Left colon (tissue), 2 donors: ENCODE data around the gene MARCHF10. TPM values are rescaled to one million over a fixed set of nuclear protein-coding genes. Genes with fewer than 3 reads are reported as not detected.
"Not testable (repeated sequence)": the region's sequence is repeated elsewhere in the genome, so short reads cannot be mapped to it uniquely, and the experiment has no call there.

Experiments used
- ATAC-seq: fragments of 200-7000 bp; cut with Tn5 transposase; one replicate; pipeline ENCODE4 v1.9.1; 2020; ENCODE audit warnings: mild to moderate bottlenecking, moderate library complexity
- DNase-seq, 2 donors: peaks; one replicate each; pipeline ENCODE4 v3.0.0-alpha.2; 2020
- intact Hi-C, 2 donors: fragments of 100-400 bp; cut with DNase I in 1 of 2; cut with micrococcal nuclease in 1 of 2; formaldehyde crosslinking; loops; one replicate each; pipeline versions ENCODE4 v1.11.2 to v1.14.0; 2022; cut with DNase I, micrococcal nuclease
- long read RNA-seq: library from polyadenylated mRNA; unstranded; transcript quantifications from one replicate; pipeline ENCODE4 v2.0.0, GENCODE V29; 2021
- total RNA-seq, 2 donors: library from RNA; stranded (reverse); fragmentation: NEBNext Ultra II Directional; extraction: Animal tissue kit (Norgen Biotek cat#: 25700); gene quantifications; one replicate each; pipeline ENCODE4 v1.2.1, GENCODE V29; 2021
- donor health status: DM: no; HTN: no; CAD: no.
- donor health status: DM: yes; HTN: yes; CAD: no.

Gene MARCHF10, protein sequence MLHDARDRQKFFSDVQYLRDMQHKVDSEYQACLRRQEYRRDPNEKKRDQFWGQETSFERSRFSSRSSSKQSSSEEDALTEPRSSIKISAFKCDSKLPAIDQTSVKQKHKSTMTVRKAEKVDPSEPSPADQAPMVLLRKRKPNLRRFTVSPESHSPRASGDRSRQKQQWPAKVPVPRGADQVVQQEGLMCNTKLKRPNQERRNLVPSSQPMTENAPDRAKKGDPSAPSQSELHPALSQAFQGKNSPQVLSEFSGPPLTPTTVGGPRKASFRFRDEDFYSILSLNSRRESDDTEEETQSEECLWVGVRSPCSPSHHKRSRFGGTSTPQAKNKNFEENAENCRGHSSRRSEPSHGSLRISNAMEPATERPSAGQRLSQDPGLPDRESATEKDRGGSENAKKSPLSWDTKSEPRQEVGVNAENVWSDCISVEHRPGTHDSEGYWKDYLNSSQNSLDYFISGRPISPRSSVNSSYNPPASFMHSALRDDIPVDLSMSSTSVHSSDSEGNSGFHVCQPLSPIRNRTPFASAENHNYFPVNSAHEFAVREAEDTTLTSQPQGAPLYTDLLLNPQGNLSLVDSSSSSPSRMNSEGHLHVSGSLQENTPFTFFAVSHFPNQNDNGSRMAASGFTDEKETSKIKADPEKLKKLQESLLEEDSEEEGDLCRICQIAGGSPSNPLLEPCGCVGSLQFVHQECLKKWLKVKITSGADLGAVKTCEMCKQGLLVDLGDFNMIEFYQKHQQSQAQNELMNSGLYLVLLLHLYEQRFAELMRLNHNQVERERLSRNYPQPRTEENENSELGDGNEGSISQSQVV
- not detected for total RNA-seq
- long read RNA-seq = 0 reads

DNA sequence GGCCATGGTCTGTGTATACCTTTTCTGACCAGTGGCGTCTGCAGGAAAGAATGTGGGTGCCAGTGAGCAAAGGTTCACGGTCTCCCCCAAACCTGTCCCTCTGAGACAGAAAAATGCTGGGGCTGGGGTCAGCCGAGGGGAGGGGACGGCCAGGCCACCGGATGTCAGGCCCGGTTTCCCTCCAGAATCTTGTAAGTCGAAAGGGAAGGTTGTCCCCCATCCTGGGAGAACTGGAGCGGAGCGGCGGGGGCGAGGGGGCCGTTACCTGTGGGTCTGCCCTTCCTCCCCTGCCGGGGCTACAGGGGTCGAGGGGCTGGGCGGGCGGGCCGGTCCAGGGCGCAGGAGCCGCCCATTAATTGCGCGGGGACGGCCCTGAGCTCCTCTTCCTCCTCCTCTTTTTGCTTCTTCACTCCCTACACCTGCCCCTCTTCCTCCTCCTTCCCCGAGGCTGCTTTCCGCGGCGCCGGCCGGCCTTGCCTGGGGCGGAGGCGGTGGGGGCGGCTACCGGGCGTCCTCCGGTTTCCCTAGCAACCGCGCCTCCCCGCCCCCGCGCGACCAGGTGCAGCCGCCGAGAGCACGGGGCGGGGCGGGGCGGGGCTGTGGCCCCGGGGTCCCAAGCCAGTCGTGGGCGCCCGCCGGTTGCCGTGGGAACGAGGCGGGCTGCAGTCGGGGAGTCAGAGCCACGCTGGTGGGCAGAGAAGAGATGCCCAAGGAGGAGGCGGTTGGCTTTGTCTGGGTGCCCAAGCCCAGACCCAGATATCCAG lies at the start of gene MARCHF10:
TSS of gene MARCHF10 (minus strand) at position 503 of the 764 bp plus-strand sequence. CDS start 6,579 bp downstream, outside the sequence.
- DNase-seq = peak in 1 of 2 donors; percentile 30
- peak; percentile 63 for ATAC-seq
- intact Hi-C loops = no loop called here

- ATAC-seq (no peak), DNase-seq (no peak)
- intact Hi-C loops = no loop called here
Measured at GRCh38 chr17:62857526-62857925, 49.4 kb upstream of the MARCHF10 start.

GRCh38 chr17:62856594-62856993 lies 48.5 kb upstream of the MARCHF10 start:
- intact Hi-C loops = no loop called here
- DNase-seq (no peak), ATAC-seq (no peak)

DNA sequence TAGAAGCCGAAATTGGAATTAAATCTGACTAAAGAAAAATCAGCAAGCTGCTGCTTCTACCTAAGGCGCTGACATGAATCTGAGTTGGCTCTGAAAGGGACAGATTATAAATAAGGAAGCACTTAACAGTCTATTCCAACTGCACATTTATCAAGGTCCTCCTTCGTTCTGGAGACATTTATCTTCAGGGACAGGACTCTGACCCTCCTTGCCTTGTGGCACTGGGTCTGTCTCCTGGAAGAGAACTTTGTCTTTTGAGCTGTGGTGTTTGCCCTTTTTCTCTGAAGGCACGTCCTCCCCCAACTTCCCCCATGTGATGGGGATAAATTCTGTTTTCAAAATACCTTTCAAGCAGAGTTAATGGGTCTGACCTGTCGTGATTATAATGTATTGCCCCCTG lies 47.0 kb upstream of the MARCHF10 start:
- no peak for ATAC-seq
- intact Hi-C loops = no loop called here

DNA sequence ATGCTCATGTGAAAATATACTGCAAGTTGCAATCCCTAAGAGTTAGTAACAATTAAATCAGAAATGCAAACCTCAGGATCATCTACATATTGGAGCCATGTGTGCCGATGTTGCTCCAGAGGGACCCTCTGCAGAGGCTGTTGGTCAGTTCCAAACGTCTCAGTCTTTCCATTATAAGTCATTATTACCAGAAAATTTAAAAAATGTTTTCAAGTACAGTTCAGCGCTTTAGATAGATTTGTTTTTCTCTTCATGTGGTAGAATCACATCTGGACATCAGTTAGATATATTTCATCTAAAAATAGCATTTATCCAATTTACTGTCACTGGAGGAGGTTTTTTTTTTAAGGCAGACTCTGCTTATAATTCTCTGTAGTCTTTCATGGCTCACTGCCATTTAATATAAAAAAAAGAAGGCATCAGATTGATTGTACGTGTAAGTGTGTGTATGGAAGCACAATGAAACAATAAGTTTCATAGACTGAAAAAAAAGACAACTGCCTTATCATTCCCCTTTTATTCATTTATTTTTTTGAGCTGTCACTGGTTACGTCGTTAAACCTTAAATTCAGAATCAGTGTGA lies 46.1 kb upstream of the MARCHF10 start:
- intact Hi-C loops = no loop called here
- ATAC-seq = no peak
- no peak for DNase-seq

More for the DNA sequence above, 47.0 kb upstream of the MARCHF10 start:
- no peak for DNase-seq

- ATAC-seq = no peak
- no peak for DNase-seq
- intact Hi-C loops = no loop called here
Measured at GRCh38 chr17:62852195-62852594, 44.1 kb upstream of the MARCHF10 start.

- DNase-seq, ATAC-seq, intact Hi-C loops: not testable (repeated sequence)
Measured at GRCh38 chr17:62849591-62850415, 41.7 kb upstream of the MARCHF10 start.

- ATAC-seq = no peak
- DNase-seq = no peak
- intact Hi-C loops = no loop called here
Measured at GRCh38 chr17:62848334-62848733, 40.2 kb upstream of the MARCHF10 start.

- DNase-seq (no peak), ATAC-seq (no peak)
- intact Hi-C loops = no loop called here
Measured at GRCh38 chr17:62847426-62847825, 39.3 kb upstream of the MARCHF10 start.

- ATAC-seq (no peak), DNase-seq (no peak)
- intact Hi-C loops = no loop called here
Measured at GRCh38 chr17:62840871-62841270, 32.8 kb upstream of the MARCHF10 start.

DNA sequence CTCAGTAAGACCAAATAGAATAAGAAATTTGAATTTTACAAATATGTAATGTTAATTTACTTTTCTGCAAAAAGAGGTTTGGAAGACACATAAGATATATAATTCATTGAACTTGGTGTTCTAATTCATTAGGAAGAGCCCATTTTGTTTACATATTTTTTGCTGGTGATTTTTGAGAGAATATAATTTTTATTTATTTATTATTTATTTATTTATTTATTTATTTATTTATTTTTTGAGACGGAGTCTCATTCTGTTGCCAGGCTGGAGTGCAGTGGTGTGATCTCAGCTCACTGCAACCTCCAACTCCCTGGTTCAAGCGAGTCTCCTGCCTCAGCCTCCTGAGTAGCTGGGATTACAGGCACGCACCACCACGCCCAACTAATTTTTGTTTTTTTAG lies 25.7 kb upstream of the MARCHF10 start:
- intact Hi-C loops, DNase-seq, ATAC-seq: not testable (repeated sequence)

- no peak for DNase-seq
- intact Hi-C loops = no loop called here
- ATAC-seq = no peak
Measured at GRCh38 chr17:62832405-62832804, 24.3 kb upstream of the MARCHF10 start.

- intact Hi-C loops, DNase-seq, ATAC-seq: not testable (repeated sequence)
Measured at GRCh38 chr17:62831066-62831465, 23.0 kb upstream of the MARCHF10 start.

- ATAC-seq = no peak
- DNase-seq = no peak
- intact Hi-C loops = no loop called here
Measured at GRCh38 chr17:62827746-62828485, 19.8 kb upstream of the MARCHF10 start.

- no peak for DNase-seq
- no peak for ATAC-seq
- intact Hi-C loops = no loop called here
Measured at GRCh38 chr17:62826956-62827355, 18.8 kb upstream of the MARCHF10 start.

- ATAC-seq (no peak), DNase-seq (no peak)
- intact Hi-C loops = no loop called here
Measured at GRCh38 chr17:62825182-62825581, 17.1 kb upstream of the MARCHF10 start.
